GM18502 (cell line): ENCODE data around the gene ACADS.

Experiments
- ATAC-seq: cut with Tn5 transposase; IDR thresholded peaks from one replicate; pipeline ENCODE4 v1.9.1; 2021; ENCODE audit warnings: mild to moderate bottlenecking; ENCODE audit not compliant: unreplicated experiment, poor library complexity

The ACADS gene

GRCh38 chr12:120783197-120783596, 57.6 kb downstream of the ACADS start:
- no peak for ATAC-seq

- no peak for ATAC-seq
Measured at GRCh38 chr12:120784804-120785203, 59.2 kb downstream of the ACADS start.

GRCh38 chr12:120787889-120788288, 62.3 kb downstream of the ACADS start:
- no peak for ATAC-seq
